Measurements from ENCODE around the gene ZNF439. TPM values are rescaled to one million over a fixed set of nuclear protein-coding genes. Genes with fewer than 3 reads are reported as not detected.
"Not testable (repeated sequence)": the region's sequence is repeated elsewhere in the genome, so short reads cannot be mapped to it uniquely, and the experiment has no call there.

ZNF439 gene
- 10 to 100 TPM in 1 of 2 experiments, 1 to 10 TPM in 1; 9.7 to 10.2 TPM for total RNA-seq

GRCh38 chr19:11848594-11849469 is at the start of gene ZNF439:
ZNF439 (plus strand) TSS chr19:11848726; CDS start chr19:11848868, 142 bp downstream.
- ChIA-PET POLR2A (interaction anchor here (0.7 to 1.3 kb wide), 2 partner anchors 10 to 254 kb away, joined by 3 read pairs; no protein-coding TSS in a partner anchor), CTCF (interaction anchor here (1.0 to 2.8 kb wide), 2 partner anchors 51 to 75 kb away, joined by 4 to 13 read pairs; partner anchors contain the start of gene ZNF491)
- H3K27ac Mint-ChIP-seq: peak within 1 kb of the TSS; percentile 83
- DNase-seq (peak; percentile 95), ATAC-seq (peak; percentile 100)
- peaks cover 23% of the 10 kb centered on the region for H3K9me3 Mint-ChIP-seq (ENCODE audit: insufficient read depth)
- peaks cover 39% of the 10 kb centered on the region for H3K36me3 Mint-ChIP-seq (ENCODE audit: low read depth)
- H3K4me1 Mint-ChIP-seq (ENCODE audit: low read depth): peaks cover 22% of the 10 kb centered on the region
- H3K27me3 Mint-ChIP-seq (ENCODE audit: low read depth): no peaks in the 10 kb centered on the region
- peak within 1 kb of the TSS; percentile 79 for H3K4me3 Mint-ChIP-seq

- no peak overlapping the region for H3K4me3 Mint-ChIP-seq
- ChIA-PET CTCF (interaction anchor here (1.2 kb wide), 1 partner anchor 9 kb away, joined by 5 read pairs; the partner anchor contains the start of gene ZNF491), POLR2A (no interaction called here)
- peaks cover 41% of the 10 kb centered on the region for H3K36me3 Mint-ChIP-seq (ENCODE audit: low read depth)
- no peak for DNase-seq
- H3K9me3 Mint-ChIP-seq (ENCODE audit: insufficient read depth): peaks cover 49% of the 10 kb centered on the region
- no peaks in the 10 kb centered on the region for H3K4me1 Mint-ChIP-seq (ENCODE audit: low read depth)
- no peak for ATAC-seq
- H3K27ac Mint-ChIP-seq: no peak overlapping the region
- no peaks in the 10 kb centered on the region for H3K27me3 Mint-ChIP-seq (ENCODE audit: low read depth)
Observed at GRCh38 chr19:11806354-11807098, 42.0 kb upstream of the ZNF439 start.

- Mint-ChIP-seq H3K4me3 (no peak overlapping the region), H3K27me3 (ENCODE audit: low read depth) (no peaks in the 10 kb centered on the region), H3K36me3 (ENCODE audit: low read depth) (peaks cover 41% of the 10 kb centered on the region), H3K4me1 (ENCODE audit: low read depth) (no peaks in the 10 kb centered on the region), H3K27ac (no peak overlapping the region), H3K9me3 (ENCODE audit: insufficient read depth) (peaks cover 48% of the 10 kb centered on the region)
- no peak for ATAC-seq
- POLR2A ChIA-PET: no interaction called here
- no peak for DNase-seq
- CTCF ChIA-PET: interaction anchor here (1.2 kb wide), 1 partner anchor 9 kb away, joined by 5 read pairs; the partner anchor contains the start of gene ZNF491
Observed at GRCh38 chr19:11807099-11807380, 41.5 kb upstream of the ZNF439 start.

- H3K4me3 Mint-ChIP-seq: peak overlapping the region; percentile 89
- DNase-seq (no peak), ATAC-seq (no peak)
- CTCF ChIA-PET: interaction anchor here (1.0 to 5.3 kb wide), 2 partner anchors 14 to 16 kb away, joined by 4 to 44 read pairs; partner anchors contain the start of gene ZNF491
- H3K36me3 Mint-ChIP-seq (ENCODE audit: low read depth): peaks cover 37% of the 10 kb centered on the region
- POLR2A ChIA-PET: interaction anchor here (0.7 to 1.6 kb wide), 6 partner anchors 16 to 852 kb away, joined by 3 to 6 read pairs (median 4); partner anchors contain the start of genes ZNF441, ZNF491 and ZNF700
- peak overlapping the region; percentile 88 for H3K27ac Mint-ChIP-seq
- H3K27me3 Mint-ChIP-seq (ENCODE audit: low read depth): no peaks in the 10 kb centered on the region
- peaks cover 14% of the 10 kb centered on the region for H3K9me3 Mint-ChIP-seq (ENCODE audit: insufficient read depth)
- H3K4me1 Mint-ChIP-seq (ENCODE audit: low read depth): peaks cover 23% of the 10 kb centered on the region
Observed at GRCh38 chr19:11813703-11814028, 34.9 kb upstream of the ZNF439 start.

- Mint-ChIP-seq H3K9me3 (ENCODE audit: insufficient read depth) (peaks cover 12% of the 10 kb centered on the region), H3K4me1 (ENCODE audit: low read depth) (peaks cover 23% of the 10 kb centered on the region), H3K27me3 (ENCODE audit: low read depth) (no peaks in the 10 kb centered on the region), H3K27ac (peak within 1 kb of the TSS; percentile 88), H3K4me3 (peak within 1 kb of the TSS; percentile 89), H3K36me3 (ENCODE audit: low read depth) (peaks cover 35% of the 10 kb centered on the region)
- peak; percentile 94 for DNase-seq
- peak; percentile 100 for ATAC-seq
- ChIA-PET POLR2A (interaction anchor here (0.7 to 1.6 kb wide), 6 partner anchors 16 to 852 kb away, joined by 3 to 6 read pairs (median 4); partner anchors contain the start of genes ZNF441, ZNF491 and ZNF700), CTCF (interaction anchor here (0.7 to 5.3 kb wide), 4 partner anchors 14 to 150 kb away, joined by 3 to 44 read pairs (median 5); partner anchors contain the start of gene ZNF491)
Observed at GRCh38 chr19:11814029-11814699, 34.4 kb upstream of the ZNF439 start, which contains the start of gene ZNF440. ZNF440 (plus strand) TSS chr19:11814273; CDS start chr19:11814448, 175 bp downstream.

GRCh38 chr19:11814700-11815035 is 33.9 kb upstream of the ZNF439 start:
- Mint-ChIP-seq H3K27ac (peak overlapping the region; percentile 68), H3K36me3 (ENCODE audit: low read depth) (peaks cover 36% of the 10 kb centered on the region), H3K4me1 (ENCODE audit: low read depth) (peaks cover 23% of the 10 kb centered on the region), H3K4me3 (peak overlapping the region; percentile 85), H3K27me3 (ENCODE audit: low read depth) (no peaks in the 10 kb centered on the region), H3K9me3 (ENCODE audit: insufficient read depth) (peaks cover 12% of the 10 kb centered on the region)
- CTCF ChIA-PET: interaction anchor here (0.7 to 5.3 kb wide), 3 partner anchors 17 to 149 kb away, joined by 3 to 44 read pairs (median 6); partner anchors contain the start of gene ZNF491
- peak; percentile 4 for ATAC-seq
- no peak for DNase-seq
- POLR2A ChIA-PET: interaction anchor here (1.3 to 1.6 kb wide), 3 partner anchors 17 to 173 kb away, joined by 3 to 6 read pairs (median 6); partner anchors contain the start of genes ZNF441 and ZNF491

- POLR2A ChIA-PET: no interaction called here
- Mint-ChIP-seq H3K4me1 (ENCODE audit: low read depth) (no peaks in the 10 kb centered on the region), H3K36me3 (ENCODE audit: low read depth) (peaks cover 56% of the 10 kb centered on the region), H3K4me3 (no peak overlapping the region), H3K9me3 (ENCODE audit: insufficient read depth) (peaks cover 13% of the 10 kb centered on the region), H3K27me3 (ENCODE audit: low read depth) (no peaks in the 10 kb centered on the region), H3K27ac (no peak overlapping the region)
- no peak for ATAC-seq
- no peak for DNase-seq
- CTCF ChIA-PET: no interaction called here
Observed at GRCh38 chr19:11821474-11822109, 26.9 kb upstream of the ZNF439 start.

- CTCF ChIA-PET, ATAC-seq, H3K4me3 Mint-ChIP-seq: not testable (repeated sequence)
Observed at GRCh38 chr19:11828957-11829876, 19.3 kb upstream of the ZNF439 start.

GRCh38 chr19:11832253-11832912 is 16.1 kb upstream of the ZNF439 start:
- peaks cover 70% of the 10 kb centered on the region for H3K9me3 Mint-ChIP-seq (ENCODE audit: insufficient read depth)
- H3K27me3 Mint-ChIP-seq (ENCODE audit: low read depth): no peaks in the 10 kb centered on the region
- no peak for ATAC-seq
- POLR2A ChIA-PET: no interaction called here
- CTCF ChIA-PET: no interaction called here
- H3K4me3 Mint-ChIP-seq: no peak overlapping the region
- no peaks in the 10 kb centered on the region for H3K4me1 Mint-ChIP-seq (ENCODE audit: low read depth)
- no peak overlapping the region for H3K27ac Mint-ChIP-seq
- peaks cover 74% of the 10 kb centered on the region for H3K36me3 Mint-ChIP-seq (ENCODE audit: low read depth)
- no peak for DNase-seq

More at GRCh38 chr19:11828957-11829876, 19.3 kb upstream of the ZNF439 start:
- H3K4me1 Mint-ChIP-seq (ENCODE audit: low read depth); DNase-seq; H3K27me3 Mint-ChIP-seq (ENCODE audit: low read depth); POLR2A ChIA-PET; H3K27ac Mint-ChIP-seq: not testable (repeated sequence)
- Mint-ChIP-seq H3K9me3 (ENCODE audit: insufficient read depth) (peaks cover 63% of the 10 kb centered on the region), H3K36me3 (ENCODE audit: low read depth) (peaks cover 77% of the 10 kb centered on the region)

- ChIA-PET CTCF (no interaction called here), POLR2A (no interaction called here)
- Mint-ChIP-seq H3K36me3 (ENCODE audit: low read depth) (peaks cover 63% of the 10 kb centered on the region), H3K4me1 (ENCODE audit: low read depth) (no peaks in the 10 kb centered on the region), H3K27me3 (ENCODE audit: low read depth) (no peaks in the 10 kb centered on the region), H3K27ac (no peak overlapping the region), H3K4me3 (no peak overlapping the region), H3K9me3 (ENCODE audit: insufficient read depth) (peaks cover 60% of the 10 kb centered on the region)
- no peak for ATAC-seq
- no peak for DNase-seq
Observed at GRCh38 chr19:11833541-11833940, 15.0 kb upstream of the ZNF439 start.
